Measurements from ENCODE around the gene NFATC2.

The NFATC2 gene

DNA sequence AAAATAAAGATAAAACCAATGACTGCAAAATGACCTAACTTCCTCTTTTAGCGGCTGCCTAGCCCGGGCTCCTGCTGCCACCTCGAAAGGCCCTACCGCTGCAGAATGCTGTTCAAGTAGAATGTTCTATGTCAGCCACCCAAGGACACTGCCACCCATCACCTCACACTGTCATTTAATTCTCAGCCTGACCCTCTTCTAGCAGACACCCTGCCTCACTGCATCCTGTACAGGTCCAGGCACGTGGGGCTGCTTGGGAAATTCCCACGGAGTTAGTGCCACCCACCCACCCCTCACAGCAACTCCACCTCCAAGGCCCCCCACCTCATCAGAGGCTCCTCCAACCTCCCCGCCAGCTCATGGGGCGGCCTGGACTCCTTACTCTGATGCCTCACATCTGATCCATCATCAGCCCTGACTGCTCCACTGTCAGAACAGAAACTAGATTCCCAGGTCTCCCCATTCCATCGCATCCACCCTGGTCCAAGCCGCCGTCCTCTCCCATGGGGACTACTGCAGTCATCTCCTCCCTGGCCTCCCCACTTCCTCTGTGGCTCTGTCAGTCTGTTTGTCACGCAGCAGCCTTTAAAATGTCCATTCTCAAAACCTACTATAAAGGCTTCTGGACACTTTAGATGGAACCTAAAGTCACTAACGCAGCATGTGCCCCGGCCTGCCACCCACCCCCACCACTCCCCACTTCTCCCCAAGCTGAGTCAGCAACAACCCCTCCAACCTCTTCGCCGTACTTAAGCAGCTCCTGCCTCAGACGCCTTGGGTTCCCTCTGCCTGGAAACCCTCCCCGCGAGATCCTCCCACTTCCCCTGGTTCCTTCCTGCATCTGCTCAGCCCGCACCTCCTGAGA is 17.0 kb downstream of the NFATC2 start:
- peak; percentile 49; the same call in 1 of the 2 replicates for TF ChIP-seq SPI1 (IDR thresholded peaks at IDR 0.05; ENCODE audit: borderline replicate concordance, low read depth)
- no peak; the same call in 1 of the 2 replicates for TF ChIP-seq POLR2AphosphoS5 (IDR thresholded peaks at IDR 0.05; ENCODE audit: low read depth)
- TF ChIP-seq, protein P1, sequence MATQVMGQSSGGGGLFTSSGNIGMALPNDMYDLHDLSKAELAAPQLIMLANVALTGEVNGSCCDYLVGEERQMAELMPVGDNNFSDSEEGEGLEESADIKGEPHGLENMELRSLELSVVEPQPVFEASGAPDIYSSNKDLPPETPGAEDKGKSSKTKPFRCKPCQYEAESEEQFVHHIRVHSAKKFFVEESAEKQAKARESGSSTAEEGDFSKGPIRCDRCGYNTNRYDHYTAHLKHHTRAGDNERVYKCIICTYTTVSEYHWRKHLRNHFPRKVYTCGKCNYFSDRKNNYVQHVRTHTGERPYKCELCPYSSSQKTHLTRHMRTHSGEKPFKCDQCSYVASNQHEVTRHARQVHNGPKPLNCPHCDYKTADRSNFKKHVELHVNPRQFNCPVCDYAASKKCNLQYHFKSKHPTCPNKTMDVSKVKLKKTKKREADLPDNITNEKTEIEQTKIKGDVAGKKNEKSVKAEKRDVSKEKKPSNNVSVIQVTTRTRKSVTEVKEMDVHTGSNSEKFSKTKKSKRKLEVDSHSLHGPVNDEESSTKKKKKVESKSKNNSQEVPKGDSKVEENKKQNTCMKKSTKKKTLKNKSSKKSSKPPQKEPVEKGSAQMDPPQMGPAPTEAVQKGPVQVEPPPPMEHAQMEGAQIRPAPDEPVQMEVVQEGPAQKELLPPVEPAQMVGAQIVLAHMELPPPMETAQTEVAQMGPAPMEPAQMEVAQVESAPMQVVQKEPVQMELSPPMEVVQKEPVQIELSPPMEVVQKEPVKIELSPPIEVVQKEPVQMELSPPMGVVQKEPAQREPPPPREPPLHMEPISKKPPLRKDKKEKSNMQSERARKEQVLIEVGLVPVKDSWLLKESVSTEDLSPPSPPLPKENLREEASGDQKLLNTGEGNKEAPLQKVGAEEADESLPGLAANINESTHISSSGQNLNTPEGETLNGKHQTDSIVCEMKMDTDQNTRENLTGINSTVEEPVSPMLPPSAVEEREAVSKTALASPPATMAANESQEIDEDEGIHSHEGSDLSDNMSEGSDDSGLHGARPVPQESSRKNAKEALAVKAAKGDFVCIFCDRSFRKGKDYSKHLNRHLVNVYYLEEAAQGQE (IDR thresholded peaks at IDR 0.05; ENCODE audit: insufficient replicate concordance, low read depth): no peak
- Histone ChIP-seq H3K27me3 (ENCODE audit: insufficient read depth, poor library complexity, severe bottlenecking) (no peaks in the 10 kb centered on the region), H3K27ac (replicated peaks) (peak overlapping the region; percentile 69), H3K4me3 (replicated peaks; ENCODE audit: insufficient read depth, low read length) (peak overlapping the region; percentile 34)
- DNase-seq (ENCODE audit: low read depth in 1 of 2, low spot score in 1 of 2): peak; percentile 62 to 81

DNA sequence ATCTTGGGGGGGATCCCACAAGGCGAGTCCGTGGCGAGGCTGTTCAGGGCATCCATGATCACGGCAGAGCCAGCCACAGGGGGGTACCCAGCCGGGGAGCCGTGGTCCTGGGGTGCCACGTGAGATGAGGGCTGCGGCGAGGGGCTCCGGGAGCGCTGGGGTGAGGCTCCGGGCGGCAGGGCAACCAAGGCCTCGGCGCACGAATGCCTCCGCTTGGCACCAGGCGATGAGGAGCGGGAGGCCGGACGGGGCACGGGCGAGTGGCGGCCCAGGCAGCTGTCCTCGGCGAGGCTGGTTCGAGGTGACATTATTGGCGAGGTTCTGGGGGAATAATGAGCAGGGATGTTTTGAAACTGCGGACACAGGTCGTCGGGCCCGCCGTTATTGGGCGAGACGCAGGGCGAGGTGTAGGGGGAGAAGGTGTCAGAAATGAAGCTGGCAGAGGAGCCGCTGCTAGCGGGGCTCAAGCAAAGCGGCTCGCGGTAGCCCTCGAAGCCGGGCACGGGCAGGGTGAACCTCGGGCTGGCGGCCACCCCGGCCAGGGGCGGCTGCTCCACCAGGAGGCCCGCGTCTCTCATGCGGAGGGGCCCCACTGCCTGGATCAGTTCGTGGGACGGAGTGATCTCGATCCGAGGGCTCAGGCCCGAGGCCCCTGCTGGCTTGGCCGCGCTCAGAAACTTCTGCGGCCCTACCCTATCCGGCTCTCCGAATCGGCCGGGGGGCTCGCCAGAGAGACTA is 19.1 kb downstream of the NFATC2 start:
- Histone ChIP-seq H3K27me3 (ENCODE audit: insufficient read depth, poor library complexity, severe bottlenecking) (no peaks in the 10 kb centered on the region), H3K27ac (replicated peaks) (no peak overlapping the region), H3K4me3 (replicated peaks; ENCODE audit: insufficient read depth, low read length) (no peak overlapping the region)
- no peak for TF ChIP-seq SPI1 (IDR thresholded peaks at IDR 0.05; ENCODE audit: borderline replicate concordance, low read depth)
- TF ChIP-seq GABPA (IDR thresholded peaks at IDR 0.05; ENCODE audit: low read depth): no peak
- no peak for DNase-seq (ENCODE audit: low read depth in 1 of 2, low spot score in 1 of 2)

DNA sequence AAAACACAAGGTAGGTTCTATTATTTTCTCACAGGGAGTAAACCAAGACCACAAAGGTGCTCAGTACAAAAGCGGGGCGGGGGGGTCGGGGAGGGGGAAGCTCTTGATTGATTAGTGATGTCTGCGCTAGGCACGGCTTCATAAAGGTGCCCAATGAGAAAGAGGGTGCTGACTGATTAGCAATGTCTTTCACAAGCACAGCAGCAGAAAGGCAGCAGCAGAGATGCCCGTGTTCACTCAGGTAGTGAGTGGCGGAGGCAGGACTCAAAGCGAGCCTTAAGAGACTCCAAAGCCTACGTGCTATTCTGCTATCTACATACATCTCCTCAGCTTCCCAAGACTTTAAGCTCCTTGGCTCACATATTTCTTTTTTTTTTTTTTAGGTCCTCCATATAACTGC is 20.3 kb downstream of the NFATC2 start:
- TF ChIP-seq SPI1 (IDR thresholded peaks at IDR 0.05; ENCODE audit: borderline replicate concordance, low read depth): no peak
- TF ChIP-seq, protein P2, sequence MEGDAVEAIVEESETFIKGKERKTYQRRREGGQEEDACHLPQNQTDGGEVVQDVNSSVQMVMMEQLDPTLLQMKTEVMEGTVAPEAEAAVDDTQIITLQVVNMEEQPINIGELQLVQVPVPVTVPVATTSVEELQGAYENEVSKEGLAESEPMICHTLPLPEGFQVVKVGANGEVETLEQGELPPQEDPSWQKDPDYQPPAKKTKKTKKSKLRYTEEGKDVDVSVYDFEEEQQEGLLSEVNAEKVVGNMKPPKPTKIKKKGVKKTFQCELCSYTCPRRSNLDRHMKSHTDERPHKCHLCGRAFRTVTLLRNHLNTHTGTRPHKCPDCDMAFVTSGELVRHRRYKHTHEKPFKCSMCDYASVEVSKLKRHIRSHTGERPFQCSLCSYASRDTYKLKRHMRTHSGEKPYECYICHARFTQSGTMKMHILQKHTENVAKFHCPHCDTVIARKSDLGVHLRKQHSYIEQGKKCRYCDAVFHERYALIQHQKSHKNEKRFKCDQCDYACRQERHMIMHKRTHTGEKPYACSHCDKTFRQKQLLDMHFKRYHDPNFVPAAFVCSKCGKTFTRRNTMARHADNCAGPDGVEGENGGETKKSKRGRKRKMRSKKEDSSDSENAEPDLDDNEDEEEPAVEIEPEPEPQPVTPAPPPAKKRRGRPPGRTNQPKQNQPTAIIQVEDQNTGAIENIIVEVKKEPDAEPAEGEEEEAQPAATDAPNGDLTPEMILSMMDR (IDR thresholded peaks at IDR 0.05; ENCODE audit: insufficient read depth, low read length): no peak
- no peak for TF ChIP-seq POLR2AphosphoS5 (IDR thresholded peaks at IDR 0.05; ENCODE audit: low read depth)
- TF ChIP-seq, protein P1 (IDR thresholded peaks at IDR 0.05; ENCODE audit: insufficient replicate concordance, low read depth): no peak
- TF ChIP-seq GABPA (IDR thresholded peaks at IDR 0.05; ENCODE audit: low read depth): no peak
- H3K27me3 ChIP-seq (ENCODE audit: insufficient read depth, poor library complexity, severe bottlenecking): no peaks in the 10 kb centered on the region
- no peak for DNase-seq (ENCODE audit: low read depth in 1 of 2, low spot score in 1 of 2)
- no peak overlapping the region for H3K4me3 ChIP-seq (replicated peaks; ENCODE audit: insufficient read depth, low read length)
- no peak overlapping the region for H3K27ac ChIP-seq (replicated peaks)

DNA sequence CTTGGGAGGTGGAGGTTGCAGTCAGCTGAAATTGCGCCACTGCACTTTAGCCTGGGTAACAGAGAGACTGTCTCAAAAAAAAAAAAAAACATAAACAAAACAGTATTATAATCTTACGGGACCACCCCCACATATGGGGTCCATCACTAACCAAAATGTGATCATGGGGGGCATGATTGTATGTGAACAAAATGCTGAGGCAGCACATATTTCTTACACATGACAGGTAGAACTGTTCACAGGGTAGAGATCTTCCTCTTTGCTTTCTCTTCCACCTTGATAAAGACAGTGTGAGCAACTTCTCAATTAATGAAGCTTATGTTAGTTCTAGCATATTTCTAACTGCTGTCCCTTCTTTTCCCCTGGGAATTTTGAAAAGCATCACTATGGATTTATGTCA is 24.7 kb downstream of the NFATC2 start:
- TF ChIP-seq POLR2AphosphoS5 (IDR thresholded peaks at IDR 0.05; ENCODE audit: low read depth) (no peak), SPI1 (IDR thresholded peaks at IDR 0.05; ENCODE audit: borderline replicate concordance, low read depth) (no peak)
- TF ChIP-seq, protein P2 (IDR thresholded peaks at IDR 0.05; ENCODE audit: insufficient read depth, low read length): no peak
- no peaks in the 10 kb centered on the region for H3K27me3 ChIP-seq (ENCODE audit: insufficient read depth, poor library complexity, severe bottlenecking)
- H3K27ac ChIP-seq (replicated peaks): no peak overlapping the region
- DNase-seq (ENCODE audit: low read depth in 1 of 2, low spot score in 1 of 2): no peak
- no peak overlapping the region for H3K4me3 ChIP-seq (replicated peaks; ENCODE audit: insufficient read depth, low read length)

Measured in HL-60 (cell line).